ENCODE measurements around the gene LSM14A.
A peak's percentile ranks its signal among the peaks of the same experiment; 100 is the strongest.

Gene LSM14A

GRCh38 chr19:34171877-34172660 is at the start of gene LSM14A:
Gene LSM14A, plus strand, starts transcription at chr19:34172504. Its CDS starts 139 bp downstream, at chr19:34172643.
- Histone ChIP-seq H4K20me1 (ENCODE audit: insufficient read depth) (peaks cover 22% of the 10 kb centered on the region; the same call in 1 of the 2 replicates), H3K27ac (peak within 1 kb of the TSS; percentile 98), H3K79me2 (ENCODE audit: insufficient read depth, low read depth) (peaks cover 46% of the 10 kb centered on the region)

GRCh38 chr19:34124828-34125227 is 47.5 kb upstream of the LSM14A start:
- Histone ChIP-seq H3K4me3 (IDR thresholded peaks at IDR 0.05; ENCODE audit: insufficient read depth, low read depth, low read length) (no peak overlapping the region), H3K27me3 (ENCODE audit: insufficient read depth, low read depth) (no peaks in the 10 kb centered on the region), H3K4me1 (ENCODE audit: low read depth, poor library complexity, severe bottlenecking) (peaks cover 4% of the 10 kb centered on the region), H3K4me2 (no peak overlapping the region), H3K27ac (no peak overlapping the region), H2AFZ (ENCODE audit: low read depth) (no peak overlapping the region), H4K20me1 (ENCODE audit: insufficient read depth) (no peaks in the 10 kb centered on the region), H3K79me2 (ENCODE audit: insufficient read depth, low read depth) (no peaks in the 10 kb centered on the region), H3K36me3 (ENCODE audit: insufficient read depth) (no peaks in the 10 kb centered on the region), H3K9ac (no peak overlapping the region)
- no peak for TF ChIP-seq CTCF (conservative IDR thresholded peaks at IDR 0.05; ENCODE audit: low read depth, low read length)

More at GRCh38 chr19:34171877-34172660, at the start of gene LSM14A:
- peak within 1 kb of the TSS; percentile 72 for H3K4me2 ChIP-seq
- no peaks in the 10 kb centered on the region for H3K36me3 ChIP-seq (ENCODE audit: insufficient read depth)
- H3K4me1 ChIP-seq (ENCODE audit: low read depth, poor library complexity, severe bottlenecking) = peaks cover 37% of the 10 kb centered on the region
- H3K9ac ChIP-seq = peak within 1 kb of the TSS; percentile 99
- TF ChIP-seq CTCF (conservative IDR thresholded peaks at IDR 0.05; ENCODE audit: low read depth, low read length) = no peak
- no peaks in the 10 kb centered on the region for H3K27me3 ChIP-seq (ENCODE audit: insufficient read depth, low read depth)
- peak within 1 kb of the TSS; percentile 91 for H2AFZ ChIP-seq (ENCODE audit: low read depth)
- H3K4me3 ChIP-seq (IDR thresholded peaks at IDR 0.05; ENCODE audit: insufficient read depth, low read depth, low read length) = peak within 1 kb of the TSS; percentile 46

- Histone ChIP-seq H3K9ac (no peak overlapping the region), H3K36me3 (ENCODE audit: insufficient read depth) (no peaks in the 10 kb centered on the region), H3K4me1 (ENCODE audit: low read depth, poor library complexity, severe bottlenecking) (no peaks in the 10 kb centered on the region), H3K4me2 (no peak overlapping the region), H2AFZ (ENCODE audit: low read depth) (no peak overlapping the region), H4K20me1 (ENCODE audit: insufficient read depth) (no peaks in the 10 kb centered on the region), H3K4me3 (IDR thresholded peaks at IDR 0.05; ENCODE audit: insufficient read depth, low read depth, low read length) (no peak overlapping the region), H3K79me2 (ENCODE audit: insufficient read depth, low read depth) (no peaks in the 10 kb centered on the region), H3K27me3 (ENCODE audit: insufficient read depth, low read depth) (no peaks in the 10 kb centered on the region), H3K27ac (no peak overlapping the region)
- no peak for TF ChIP-seq CTCF (conservative IDR thresholded peaks at IDR 0.05; ENCODE audit: low read depth, low read length)
These were observed 45.3 kb upstream of the LSM14A start for GRCh38 chr19:34126966-34127365.

- Histone ChIP-seq H3K36me3 (ENCODE audit: insufficient read depth) (no peaks in the 10 kb centered on the region), H4K20me1 (ENCODE audit: insufficient read depth) (no peaks in the 10 kb centered on the region), H3K4me2 (no peak overlapping the region), H3K9ac (no peak overlapping the region), H3K4me1 (ENCODE audit: low read depth, poor library complexity, severe bottlenecking) (no peaks in the 10 kb centered on the region), H3K4me3 (IDR thresholded peaks at IDR 0.05; ENCODE audit: insufficient read depth, low read depth, low read length) (no peak overlapping the region), H3K27ac (no peak overlapping the region), H3K79me2 (ENCODE audit: insufficient read depth, low read depth) (no peaks in the 10 kb centered on the region), H2AFZ (ENCODE audit: low read depth) (no peak overlapping the region), H3K27me3 (ENCODE audit: insufficient read depth, low read depth) (no peaks in the 10 kb centered on the region)
- TF ChIP-seq CTCF (conservative IDR thresholded peaks at IDR 0.05; ENCODE audit: low read depth, low read length) = no peak
These were observed 44.6 kb upstream of the LSM14A start for GRCh38 chr19:34127684-34128189.

All from KMS-11 (cell line).